Colon (tissue), 2 donors: ENCODE measurements around the gene SH3RF1.
"Not testable (repeated sequence)": the region's sequence is repeated elsewhere in the genome, so short reads cannot be mapped to it uniquely, and the experiment has no call there.

Source experiments
- FAIRE-seq: peaks from 2 replicates; lab custom pipeline; 2012; peaks lifted over from hg19 to GRCh38; lab: Jason Lieb, UNC
- donor health status: control.
- donor health status: control.

SH3RF1 gene

GRCh38 chr4:169225812-169226211, 44.9 kb downstream of the SH3RF1 start:
- FAIRE-seq: no peak

- no peak for FAIRE-seq
These were observed 45.6 kb downstream of the SH3RF1 start for GRCh38 chr4:169225058-169225751.

DNA sequence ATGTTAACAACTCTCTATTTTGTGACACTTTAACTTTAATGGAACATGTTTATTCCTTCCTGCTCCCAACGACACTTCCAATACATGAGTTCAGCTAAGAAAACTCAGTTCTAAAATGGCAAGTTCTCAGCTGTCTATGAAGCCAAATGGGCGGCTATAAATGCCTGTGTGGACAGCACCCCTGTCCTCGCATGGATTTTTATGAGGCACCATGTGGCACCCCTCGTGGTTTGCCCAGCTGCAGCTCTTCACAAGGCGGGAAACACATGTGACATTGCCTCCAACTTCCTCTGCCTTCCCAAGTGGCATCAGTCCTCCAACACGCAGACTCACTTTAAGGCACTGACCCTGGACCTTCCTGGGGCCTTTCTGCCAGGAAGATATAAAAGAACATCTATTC, 48.0 kb downstream of the SH3RF1 start:
- FAIRE-seq: no peak

DNA sequence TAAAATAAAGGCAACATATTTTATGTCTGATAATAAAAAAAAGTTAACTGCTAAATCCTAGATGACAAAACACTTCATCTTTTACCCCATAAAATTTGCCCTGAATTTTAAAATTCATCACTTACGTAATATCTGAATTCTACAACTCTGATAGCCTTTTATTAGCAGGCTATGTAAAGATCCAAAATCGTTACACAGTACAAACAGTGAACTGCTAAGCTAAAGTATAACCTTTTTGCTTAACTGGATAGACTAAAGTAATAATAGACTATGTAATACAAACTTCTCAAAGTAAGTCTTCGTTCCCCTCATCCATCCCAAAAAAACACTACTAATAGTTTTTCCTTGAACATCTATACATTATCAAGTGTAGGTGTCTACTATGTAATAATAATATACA, 49.1 kb downstream of the SH3RF1 start:
- FAIRE-seq: no peak

GRCh38 chr4:169220854-169221411, 49.8 kb downstream of the SH3RF1 start:
- FAIRE-seq: no peak

DNA sequence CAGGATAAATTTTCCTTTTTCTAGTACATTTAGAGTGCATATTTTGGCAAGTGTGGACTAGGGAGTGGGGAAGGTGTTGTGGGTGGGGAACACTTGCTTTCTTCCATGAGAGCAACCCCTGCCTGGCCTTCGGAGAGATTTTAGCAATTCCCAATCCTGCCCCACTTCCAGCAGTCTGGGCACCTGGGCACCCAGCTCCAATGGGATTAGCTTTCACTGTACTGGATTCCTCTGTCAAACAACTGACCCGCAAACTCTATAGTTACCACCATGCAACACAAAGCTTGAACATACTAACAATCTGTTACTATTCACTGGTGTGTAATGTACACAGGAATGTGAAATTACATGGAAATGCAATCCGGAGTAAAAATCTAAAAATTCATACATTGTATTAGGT, 50.3 kb downstream of the SH3RF1 start:
- no peak for FAIRE-seq

DNA sequence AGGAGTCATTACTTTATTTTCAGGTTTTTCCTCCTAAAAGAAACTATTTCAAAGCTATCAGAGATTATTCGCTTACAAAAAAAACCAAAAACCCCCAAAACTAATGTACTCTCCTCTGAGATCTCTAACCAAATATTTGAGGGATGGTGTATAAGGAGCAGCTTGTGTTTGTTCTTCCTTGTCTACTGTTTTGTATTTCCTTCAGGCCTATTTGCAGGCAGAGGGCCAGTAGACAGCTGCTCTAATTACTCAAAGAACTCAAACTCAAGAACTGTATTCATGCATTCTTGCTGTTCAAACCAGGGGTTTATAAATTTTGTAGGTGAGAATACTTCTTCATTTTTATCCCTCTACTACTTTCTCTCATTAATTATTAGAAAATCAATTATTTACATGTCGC, 51.3 kb downstream of the SH3RF1 start:
- no peak for FAIRE-seq

GRCh38 chr4:169215656-169216055, 55.1 kb downstream of the SH3RF1 start:
- no peak for FAIRE-seq

DNA sequence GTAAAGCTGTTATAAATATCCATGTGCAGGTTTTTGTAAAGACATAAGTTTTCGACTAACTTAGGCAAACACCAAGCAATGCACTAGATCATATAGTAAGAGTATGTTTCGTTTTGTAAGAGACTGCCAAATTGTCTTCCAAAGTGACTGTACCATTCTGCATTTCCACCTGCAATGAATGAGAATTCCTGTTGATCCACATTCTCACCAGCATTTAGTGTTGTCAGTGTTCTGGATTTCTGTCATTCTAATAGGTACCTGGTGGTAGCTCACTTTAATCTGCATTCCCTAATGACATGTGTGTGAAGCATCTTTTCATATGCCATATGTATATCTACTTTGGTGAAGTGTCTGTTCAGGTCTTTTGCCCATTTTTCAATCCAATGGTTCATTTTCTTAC, 57.8 kb downstream of the SH3RF1 start:
- no peak for FAIRE-seq

GRCh38 chr4:169210504-169211118, 60.1 kb downstream of the SH3RF1 start:
- FAIRE-seq: no peak

DNA sequence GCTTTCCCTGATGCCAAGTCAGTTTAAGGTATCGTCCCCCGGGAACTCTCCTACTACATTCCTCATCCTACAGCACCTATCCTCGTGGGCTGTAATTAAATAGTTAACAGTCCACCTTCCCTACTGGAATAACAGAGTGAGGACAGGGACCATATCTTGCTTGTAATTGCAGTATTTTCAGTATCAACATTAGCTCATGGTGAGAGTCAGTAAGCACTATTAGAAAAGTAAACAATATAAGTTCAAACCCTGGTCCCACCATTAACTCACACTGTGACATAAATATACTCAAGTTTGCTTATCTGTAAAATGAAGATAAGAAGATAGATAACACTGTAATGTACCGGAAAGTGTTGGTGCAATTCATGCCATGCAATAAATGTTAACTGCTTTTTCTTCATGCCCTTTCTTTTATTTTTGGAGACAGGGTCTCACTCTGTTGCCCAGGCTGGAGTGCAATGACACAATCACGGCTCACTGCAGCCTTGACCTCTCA, 61.3 kb downstream of the SH3RF1 start:
- FAIRE-seq: no peak

DNA sequence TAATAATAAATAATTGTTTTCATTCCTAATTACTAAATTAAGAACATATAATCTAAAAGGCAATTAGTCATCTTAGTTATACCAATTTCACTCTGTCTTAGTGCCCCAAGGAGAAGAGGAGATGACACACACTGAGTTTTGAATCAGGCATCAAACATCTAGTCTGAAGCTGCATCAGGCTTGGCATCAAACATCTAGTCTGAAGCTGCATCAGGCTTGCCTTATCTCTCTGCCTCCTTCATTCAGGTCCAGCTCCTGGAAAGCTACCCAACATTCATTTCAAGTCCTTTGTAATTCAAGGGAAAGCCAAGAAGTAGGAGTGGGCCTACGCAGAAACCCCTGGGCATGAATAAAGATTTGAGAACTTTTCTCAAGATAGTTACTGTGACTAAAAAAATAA, 62.2 kb downstream of the SH3RF1 start:
- FAIRE-seq: no peak

GRCh38 chr4:169208090-169208455, 62.7 kb downstream of the SH3RF1 start:
- FAIRE-seq: no peak

DNA sequence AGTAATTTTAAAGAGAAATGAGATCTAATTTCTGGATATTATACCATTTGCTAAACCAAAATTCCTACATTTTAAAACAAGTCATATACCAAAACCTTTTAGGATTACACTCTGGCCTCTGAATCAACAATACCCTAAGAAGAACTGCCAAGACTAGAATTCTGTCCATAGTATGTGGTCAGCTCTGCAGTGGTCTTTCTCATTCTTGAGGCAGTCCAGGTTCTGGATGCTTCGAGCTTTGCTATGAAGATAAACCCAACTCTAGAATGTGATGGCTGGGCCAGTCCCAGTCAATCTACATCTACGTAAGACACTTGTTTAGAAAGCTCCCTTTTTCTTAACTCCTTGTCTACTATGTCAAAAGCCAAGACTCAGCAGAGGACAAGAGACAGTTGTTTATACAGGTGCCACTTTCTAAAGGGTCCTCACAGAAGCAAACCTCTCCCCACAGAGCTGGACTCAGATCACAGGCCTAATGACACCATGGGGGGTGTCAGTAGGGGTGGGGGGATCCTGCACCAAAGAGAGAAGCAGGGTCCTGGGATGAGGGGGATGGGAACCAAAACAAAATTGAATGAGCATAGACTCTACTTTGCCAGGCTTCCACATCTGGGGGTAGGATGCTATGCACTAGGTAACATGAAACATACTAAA, 63.2 kb downstream of the SH3RF1 start:
- FAIRE-seq: no peak

GRCh38 chr4:169205744-169206080, 65.0 kb downstream of the SH3RF1 start:
- FAIRE-seq: no peak

DNA sequence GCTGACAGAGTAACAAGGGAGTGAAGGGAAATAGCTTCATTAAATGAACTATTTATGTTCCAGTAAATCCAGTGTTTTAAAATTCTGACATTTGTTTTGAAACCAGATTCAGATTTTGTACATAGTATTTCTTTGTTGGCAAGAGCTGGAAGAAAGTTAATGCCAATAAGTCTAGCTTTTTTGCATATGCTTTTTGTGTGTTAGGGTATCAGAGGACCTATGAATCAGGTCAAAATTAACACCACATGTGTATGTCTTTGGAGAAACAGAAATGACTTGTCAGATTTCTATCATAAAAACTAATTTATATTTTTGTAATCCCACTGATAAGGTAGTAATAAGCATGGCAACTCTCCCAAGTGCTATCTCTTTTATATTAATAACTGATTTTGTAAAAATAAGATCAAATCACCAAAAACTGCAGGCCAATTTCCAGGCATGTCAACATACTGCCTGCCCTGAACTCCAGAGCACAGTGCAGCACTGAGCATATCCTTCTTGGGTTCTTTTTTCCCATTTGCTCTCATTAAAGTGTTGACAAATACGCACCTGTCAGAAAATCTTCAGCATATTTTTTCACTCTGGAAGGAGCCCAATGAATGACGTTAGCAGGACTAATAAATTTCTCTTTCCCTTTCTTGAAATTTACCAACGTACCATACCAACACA, 65.5 kb downstream of the SH3RF1 start:
- FAIRE-seq: no peak

DNA sequence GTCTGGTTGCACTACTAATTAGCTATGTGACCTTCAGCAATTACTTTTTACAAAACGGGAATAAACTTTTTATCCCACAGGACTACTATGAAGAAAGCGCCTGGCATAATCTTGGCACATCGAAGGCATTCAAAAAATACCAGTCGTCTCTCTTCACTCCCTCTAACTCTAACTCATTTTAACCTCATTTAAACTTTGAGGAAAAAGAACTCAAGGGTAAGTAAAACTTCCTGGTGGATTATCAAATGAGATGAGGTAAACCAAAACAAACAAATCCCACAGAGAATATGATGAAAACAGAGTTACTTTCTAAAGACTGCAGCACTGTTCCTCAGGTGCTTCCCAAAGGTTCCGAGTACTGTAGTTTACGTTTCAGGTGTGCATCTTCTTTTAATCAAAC, 66.9 kb downstream of the SH3RF1 start:
- no peak for FAIRE-seq

DNA sequence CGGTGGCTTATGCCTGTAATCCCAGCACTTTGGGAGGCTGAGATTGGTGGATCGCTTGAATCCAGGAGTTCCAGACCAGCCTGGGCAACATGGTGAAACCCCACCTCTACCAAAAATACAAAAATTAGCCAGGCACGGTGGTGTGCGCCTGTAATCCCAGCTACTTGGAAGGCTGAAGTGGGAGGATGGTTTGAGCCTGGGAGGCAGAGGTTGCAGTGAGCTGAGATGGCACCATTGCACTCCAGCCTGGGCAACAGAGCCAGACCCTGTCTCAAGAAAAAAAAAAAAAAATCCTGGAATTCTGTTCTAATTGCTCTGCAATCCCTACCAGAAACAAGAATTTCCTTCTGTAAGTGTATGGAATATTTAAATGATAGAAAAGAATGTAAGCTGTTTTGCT, 67.5 kb downstream of the SH3RF1 start:
- not testable (repeated sequence) for FAIRE-seq

- FAIRE-seq: no peak
These were observed 67.9 kb downstream of the SH3RF1 start for GRCh38 chr4:169202878-169203277.

- no peak for FAIRE-seq
These were observed 68.5 kb downstream of the SH3RF1 start for GRCh38 chr4:169202145-169202699.

GRCh38 chr4:169201222-169202144, 69.3 kb downstream of the SH3RF1 start:
- no peak for FAIRE-seq
